Nephron (organoid): ENCODE results near the gene CTH.
"Not testable (repeated sequence)": the region's sequence is repeated elsewhere in the genome, so short reads cannot be mapped to it uniquely, and the experiment has no call there.

Experiments used
- H3K27ac Mint-ChIP-seq, 3 experiments: 2 replicates each; pipeline ENCODE4 v1.8.0; 2020; ENCODE audit warnings: mixed read lengths in 3 of 3, mild to moderate bottlenecking in 2 of 3, moderate library complexity in 1 of 3
- H3K27me3 Mint-ChIP-seq: 2 replicates; pipeline ENCODE4 v1.8.0; 2021; ENCODE audit warnings: low read depth, mild to moderate bottlenecking, moderate library complexity, mixed read lengths
- H3K36me3 Mint-ChIP-seq: 2 replicates; pipeline ENCODE4 v1.8.0; 2020; ENCODE audit warnings: low read depth, mixed read lengths
- H3K4me1 Mint-ChIP-seq: 2 replicates; pipeline ENCODE4 v1.8.0; 2020; ENCODE audit warnings: mixed read lengths
- H3K4me3 Mint-ChIP-seq, 3 experiments: 2 replicates each; pipeline ENCODE4 v1.8.0; 2020; ENCODE audit warnings: mild to moderate bottlenecking in 3 of 3, mixed read lengths in 3 of 3, moderate library complexity in 2 of 3
- H3K9me3 Mint-ChIP-seq: 2 replicates; pipeline ENCODE4 v1.8.0; 2020; ENCODE audit warnings: mixed read lengths
- CTCF ChIP-seq, 3 experiments: fragments of 200-600 bp; sonication (generic); IDR thresholded peaks; one replicate each; pipeline ENCODE4 v1.5.0; 2021; ENCODE audit warnings: antibody characterized with exemption in 3 of 3; ENCODE audit not compliant: unreplicated experiment in 3 of 3

CTH gene

GRCh38 chr1:70403759-70404158, 7.3 kb upstream of the CTH start:
- Mint-ChIP-seq H3K36me3 (no peaks in the 10 kb centered on the region), H3K4me1 (no peaks in the 10 kb centered on the region)

GRCh38 chr1:70405780-70406416, 5.2 kb upstream of the CTH start:
- no peaks in the 10 kb centered on the region for H3K9me3 Mint-ChIP-seq
- no peak for TF ChIP-seq CTCF (IDR thresholded peaks at IDR 0.05; ENCODE audit: unreplicated experiment in 3 of 3)

More at GRCh38 chr1:70403759-70404158, 7.3 kb upstream of the CTH start:
- Mint-ChIP-seq H3K4me3 (no peak overlapping the region), H3K27me3 (peaks cover 3% of the 10 kb centered on the region), H3K9me3 (no peaks in the 10 kb centered on the region), H3K27ac (no peak overlapping the region)
- TF ChIP-seq CTCF (IDR thresholded peaks at IDR 0.05; ENCODE audit: unreplicated experiment in 3 of 3), result no peak

GRCh38 chr1:70409136-70409535, 1.9 kb upstream of the CTH start:
- no peaks in the 10 kb centered on the region for H3K9me3 Mint-ChIP-seq
- H3K27me3 Mint-ChIP-seq, result peaks cover 3% of the 10 kb centered on the region
- no peak overlapping the region for H3K4me3 Mint-ChIP-seq
- no peak for TF ChIP-seq CTCF (IDR thresholded peaks at IDR 0.05; ENCODE audit: unreplicated experiment in 3 of 3)
- peaks cover 10% of the 10 kb centered on the region for H3K4me1 Mint-ChIP-seq
- no peaks in the 10 kb centered on the region for H3K36me3 Mint-ChIP-seq
- H3K27ac Mint-ChIP-seq, result no peak overlapping the region

More at GRCh38 chr1:70405780-70406416, 5.2 kb upstream of the CTH start:
- Mint-ChIP-seq H3K27me3 (peaks cover 3% of the 10 kb centered on the region), H3K4me3 (no peak overlapping the region), H3K36me3 (no peaks in the 10 kb centered on the region), H3K27ac (no peak overlapping the region), H3K4me1 (peaks cover 5% of the 10 kb centered on the region)

- Mint-ChIP-seq H3K36me3 (no peaks in the 10 kb centered on the region), H3K4me3 (peak overlapping the region; percentile 93 to 96 (median 94))
- TF ChIP-seq CTCF (IDR thresholded peaks at IDR 0.05; ENCODE audit: unreplicated experiment in 3 of 3), result no peak
Measured at GRCh38 chr1:70411360-70411844, 334 bp downstream of the CTH start.

GRCh38 chr1:70415882-70416281, 4.8 kb downstream of the CTH start:
- Mint-ChIP-seq H3K4me3 (no peak overlapping the region), H3K9me3 (no peaks in the 10 kb centered on the region), H3K27me3 (no peaks in the 10 kb centered on the region), H3K27ac (no peak overlapping the region), H3K36me3 (peaks cover 9% of the 10 kb centered on the region), H3K4me1 (peaks cover 5% of the 10 kb centered on the region)
- no peak for TF ChIP-seq CTCF (IDR thresholded peaks at IDR 0.05; ENCODE audit: unreplicated experiment in 3 of 3)

More at GRCh38 chr1:70411360-70411844, 334 bp downstream of the CTH start:
- Mint-ChIP-seq H3K27me3 (no peaks in the 10 kb centered on the region), H3K4me1 (peaks cover 10% of the 10 kb centered on the region), H3K9me3 (no peaks in the 10 kb centered on the region), H3K27ac (peak overlapping the region; percentile 57 to 92 (median 89))

GRCh38 chr1:70418973-70419734, 8.1 kb downstream of the CTH start:
- not testable (repeated sequence) for H3K27me3 Mint-ChIP-seq, H3K36me3 Mint-ChIP-seq, H3K4me1 Mint-ChIP-seq, H3K27ac Mint-ChIP-seq, H3K9me3 Mint-ChIP-seq, H3K4me3 Mint-ChIP-seq
